ENCODE results near the gene MCC. TPM values are rescaled to one million over a fixed set of nuclear protein-coding genes. Genes with fewer than 3 reads are reported as not detected.

Gene MCC
- total RNA-seq, 2 experiments from 2014 or later, result 4.0 to 4.1 TPM

- no peaks in the 10 kb centered on the region for H3K27me3 Mint-ChIP-seq
- H3K9me3 Mint-ChIP-seq, result no peaks in the 10 kb centered on the region
- no peak for DNase-seq
- no peak overlapping the region for H3K27ac Mint-ChIP-seq
- ChIA-PET CTCF (interaction anchor here (0.5 to 2.9 kb wide), 8 partner anchors 14 to 335 kb away, joined by 3 to 51 read pairs (median 5); no protein-coding TSS in a partner anchor), POLR2A (no interaction called here)
- H3K4me3 Mint-ChIP-seq, result no peak overlapping the region
- no peaks in the 10 kb centered on the region for H3K36me3 Mint-ChIP-seq
- intact Hi-C loops (cut with micrococcal nuclease), result loop anchor here (1.0 to 5.0 kb wide), 4 partner anchors 36 to 778 kb away; no protein-coding TSS in a partner anchor
- H3K4me1 Mint-ChIP-seq (ENCODE audit: low read depth), result peaks cover 13% of the 10 kb centered on the region
Observed at GRCh38 chr5:113330533-113331208, 157.6 kb downstream of the MCC start.

DNA sequence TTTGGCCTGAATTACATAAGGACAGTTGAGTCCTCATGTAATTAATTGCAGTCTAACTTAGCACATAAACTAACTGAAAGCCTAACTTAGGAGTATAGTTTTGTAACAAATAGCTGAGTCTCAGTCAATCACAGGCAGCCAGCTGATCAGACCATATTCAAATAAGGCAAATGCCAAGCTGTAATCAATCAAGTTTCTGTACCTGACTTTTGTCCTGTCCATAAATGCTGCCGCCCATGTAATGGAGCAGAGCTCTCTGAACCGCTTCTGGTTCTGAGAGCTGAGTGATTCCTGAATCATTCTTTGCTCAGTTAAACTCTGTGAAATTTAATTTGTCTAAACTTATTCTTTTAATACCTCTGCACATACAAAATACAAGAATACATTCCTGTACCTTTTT lies 158.3 kb downstream of the MCC start:
- intact Hi-C loops (cut with micrococcal nuclease), result loop anchor here (1.0 to 5.0 kb wide), 4 partner anchors 35 to 778 kb away; no protein-coding TSS in a partner anchor

DNA sequence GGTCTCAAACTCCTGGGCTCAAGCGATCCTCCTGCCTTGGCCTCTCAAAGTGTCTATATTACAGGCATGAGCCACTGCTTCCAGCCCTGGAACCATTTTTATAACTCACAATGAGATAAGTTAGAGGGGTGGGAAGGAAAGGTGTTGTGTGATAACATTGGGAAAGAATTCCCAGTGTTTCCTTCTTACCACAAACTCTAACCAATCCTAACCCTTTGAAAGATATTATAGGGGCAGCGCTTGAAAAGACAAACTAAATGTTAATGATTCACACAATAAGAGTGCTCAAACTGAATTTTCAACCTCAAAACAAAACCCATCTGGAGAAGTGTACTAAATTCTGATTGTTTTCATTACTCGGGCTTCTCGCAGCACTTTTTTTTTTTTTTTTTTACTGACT lies 163.2 kb downstream of the MCC start:
- H3K36me3 Mint-ChIP-seq, result no peaks in the 10 kb centered on the region
- H3K4me3 Mint-ChIP-seq, result no peak overlapping the region
- no peak for DNase-seq
- ChIA-PET POLR2A (no interaction called here), CTCF (no interaction called here)
- H3K9me3 Mint-ChIP-seq, result no peaks in the 10 kb centered on the region
- no peak overlapping the region for H3K27ac Mint-ChIP-seq
- no peaks in the 10 kb centered on the region for H3K27me3 Mint-ChIP-seq
- intact Hi-C loops (cut with micrococcal nuclease), result no loop called here
- H3K4me1 Mint-ChIP-seq (ENCODE audit: low read depth), result peaks cover 2% of the 10 kb centered on the region

More for the DNA sequence above, 158.3 kb downstream of the MCC start:
- Mint-ChIP-seq H3K27ac (no peak overlapping the region), H3K27me3 (no peaks in the 10 kb centered on the region), H3K4me3 (no peak overlapping the region), H3K4me1 (ENCODE audit: low read depth) (peaks cover 12% of the 10 kb centered on the region), H3K9me3 (no peaks in the 10 kb centered on the region), H3K36me3 (no peaks in the 10 kb centered on the region)
- no peak for DNase-seq
- ChIA-PET POLR2A (no interaction called here), CTCF (interaction anchor here (0.7 to 2.9 kb wide), 8 partner anchors 14 to 334 kb away, joined by 3 to 51 read pairs (median 4); no protein-coding TSS in a partner anchor)

- CTCF ChIA-PET, result no interaction called here
- intact Hi-C loops (cut with micrococcal nuclease), result no loop called here
- POLR2A ChIA-PET, result no interaction called here
- H3K4me3 Mint-ChIP-seq, result no peak overlapping the region
- H3K9me3 Mint-ChIP-seq, result no peaks in the 10 kb centered on the region
- no peak for DNase-seq
- H3K27ac Mint-ChIP-seq, result no peak overlapping the region
- H3K4me1 Mint-ChIP-seq (ENCODE audit: low read depth), result no peaks in the 10 kb centered on the region
- no peaks in the 10 kb centered on the region for H3K27me3 Mint-ChIP-seq
- H3K36me3 Mint-ChIP-seq, result no peaks in the 10 kb centered on the region
Observed at GRCh38 chr5:113321276-113321675, 167.0 kb downstream of the MCC start.

- H3K4me3 Mint-ChIP-seq, result no peak overlapping the region
- H3K27ac Mint-ChIP-seq, result no peak overlapping the region
- no peaks in the 10 kb centered on the region for H3K4me1 Mint-ChIP-seq (ENCODE audit: low read depth)
- DNase-seq, result no peak
- H3K27me3 Mint-ChIP-seq, result no peaks in the 10 kb centered on the region
- intact Hi-C loops (cut with micrococcal nuclease), result no loop called here
- CTCF ChIA-PET, result no interaction called here
- POLR2A ChIA-PET, result no interaction called here
- no peaks in the 10 kb centered on the region for H3K9me3 Mint-ChIP-seq
- H3K36me3 Mint-ChIP-seq, result no peaks in the 10 kb centered on the region
Observed at GRCh38 chr5:113320273-113320780, 167.9 kb downstream of the MCC start.

GRCh38 chr5:113319256-113320053 lies 168.8 kb downstream of the MCC start:
- Mint-ChIP-seq H3K9me3 (no peaks in the 10 kb centered on the region), H3K4me3 (no peak overlapping the region), H3K36me3 (no peaks in the 10 kb centered on the region), H3K4me1 (ENCODE audit: low read depth) (no peaks in the 10 kb centered on the region), H3K27me3 (no peaks in the 10 kb centered on the region), H3K27ac (no peak overlapping the region)
- CTCF ChIA-PET, result interaction anchor here (0.7 kb wide), 1 partner anchor 353 kb away, joined by 3 read pairs; no protein-coding TSS in a partner anchor
- POLR2A ChIA-PET, result no interaction called here
- DNase-seq, result no peak
- intact Hi-C loops (cut with micrococcal nuclease), result no loop called here

GRCh38 chr5:113317636-113318035 lies 170.6 kb downstream of the MCC start:
- Mint-ChIP-seq H3K4me1 (ENCODE audit: low read depth) (no peaks in the 10 kb centered on the region), H3K4me3 (no peak overlapping the region), H3K9me3 (no peaks in the 10 kb centered on the region), H3K27ac (no peak overlapping the region), H3K27me3 (no peaks in the 10 kb centered on the region), H3K36me3 (no peaks in the 10 kb centered on the region)
- ChIA-PET POLR2A (no interaction called here), CTCF (interaction anchor here (1.0 kb wide), 1 partner anchor 16 kb away, joined by 3 read pairs; no protein-coding TSS in a partner anchor)
- no peak for DNase-seq
- intact Hi-C loops (cut with micrococcal nuclease), result no loop called here

DNA sequence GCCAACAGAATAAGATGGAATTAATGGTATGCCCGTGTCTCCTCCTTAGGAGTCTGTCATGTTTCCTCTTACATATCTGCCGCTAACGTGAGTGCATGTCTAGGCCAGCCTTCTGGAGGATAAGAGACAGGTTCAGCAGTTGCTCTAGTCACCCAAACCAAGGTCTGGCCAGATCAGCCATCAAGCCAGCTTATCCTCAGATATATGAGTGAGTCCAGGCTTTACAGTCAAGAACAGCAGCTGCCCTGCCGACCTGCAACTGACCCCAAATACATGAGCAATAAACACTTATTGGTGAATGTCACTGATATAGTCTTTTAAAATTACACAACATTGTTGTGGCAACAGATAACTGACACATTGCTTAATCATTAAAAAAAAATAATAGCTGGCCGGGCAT lies 177.0 kb downstream of the MCC start:
- Mint-ChIP-seq H3K9me3 (no peaks in the 10 kb centered on the region), H3K36me3 (no peaks in the 10 kb centered on the region), H3K4me1 (ENCODE audit: low read depth) (no peaks in the 10 kb centered on the region), H3K27me3 (peaks cover 4% of the 10 kb centered on the region), H3K4me3 (no peak overlapping the region), H3K27ac (no peak overlapping the region)
- intact Hi-C loops (cut with micrococcal nuclease), result no loop called here
- ChIA-PET CTCF (no interaction called here), POLR2A (no interaction called here)
- DNase-seq, result no peak

- H3K4me1 Mint-ChIP-seq (ENCODE audit: low read depth), result no peaks in the 10 kb centered on the region
- no peak for DNase-seq
- H3K9me3 Mint-ChIP-seq, result no peaks in the 10 kb centered on the region
- POLR2A ChIA-PET, result no interaction called here
- CTCF ChIA-PET, result no interaction called here
- H3K4me3 Mint-ChIP-seq, result no peak overlapping the region
- H3K36me3 Mint-ChIP-seq, result no peaks in the 10 kb centered on the region
- peaks cover 9% of the 10 kb centered on the region for H3K27me3 Mint-ChIP-seq
- no peak overlapping the region for H3K27ac Mint-ChIP-seq
- intact Hi-C loops (cut with micrococcal nuclease), result no loop called here
Observed at GRCh38 chr5:113302120-113302519, 186.1 kb downstream of the MCC start.

DNA sequence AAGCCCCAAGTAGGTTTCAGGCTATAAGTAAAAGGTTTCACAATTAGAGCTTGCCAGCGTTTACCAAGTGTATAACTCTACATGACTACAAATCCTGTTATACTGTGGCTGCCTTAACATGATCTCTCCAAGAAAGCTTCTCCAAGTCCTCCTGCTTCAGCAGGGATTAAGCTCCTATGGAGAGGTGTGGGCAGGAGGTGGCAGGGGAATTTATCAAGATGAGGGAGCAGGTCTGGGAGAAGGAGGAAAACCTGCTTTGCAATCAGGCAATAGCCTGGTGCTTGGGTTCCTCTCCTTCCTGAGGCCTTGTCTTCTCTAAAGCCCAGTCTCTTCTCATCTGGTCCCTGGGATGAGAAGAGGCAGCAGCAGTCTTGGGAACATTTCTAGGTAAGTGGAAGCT lies 188.7 kb downstream of the MCC start:
- Mint-ChIP-seq H3K9me3 (no peaks in the 10 kb centered on the region), H3K36me3 (no peaks in the 10 kb centered on the region), H3K27ac (no peak overlapping the region), H3K4me1 (ENCODE audit: low read depth) (peaks cover 3% of the 10 kb centered on the region), H3K27me3 (peaks cover 12% of the 10 kb centered on the region), H3K4me3 (no peak overlapping the region)
- ChIA-PET CTCF (no interaction called here), POLR2A (no interaction called here)
- no peak for DNase-seq
- intact Hi-C loops (cut with micrococcal nuclease), result loop anchor here (10.0 kb wide), 2 partner anchors 275 to 595 kb away; no protein-coding TSS in a partner anchor

DNA sequence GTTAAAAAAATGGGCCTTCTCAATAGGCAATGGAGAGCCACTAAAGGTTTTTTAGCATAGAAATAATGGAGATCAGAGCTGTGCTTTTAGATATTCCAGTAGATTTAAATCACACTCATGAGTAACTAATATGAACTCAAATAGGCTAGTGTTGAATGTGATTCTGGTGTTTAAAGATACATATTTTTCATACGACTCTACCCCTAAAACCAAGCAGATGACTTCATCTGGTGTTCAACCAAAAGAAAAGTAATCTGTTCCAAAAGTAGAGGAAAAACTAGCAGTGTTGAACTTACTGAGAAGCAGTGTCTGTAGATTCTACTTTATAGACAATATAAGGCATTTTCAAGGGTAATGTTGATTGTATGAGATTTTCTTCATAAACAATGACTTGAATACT lies 191.6 kb downstream of the MCC start:
- intact Hi-C loops (cut with micrococcal nuclease), result loop anchor here (10.0 kb wide), 2 partner anchors 272 to 592 kb away; no protein-coding TSS in a partner anchor
- H3K4me3 Mint-ChIP-seq, result no peak overlapping the region
- ChIA-PET POLR2A (no interaction called here), CTCF (interaction anchor here (2.2 kb wide), 1 partner anchor 301 kb away, joined by 8 read pairs; no protein-coding TSS in a partner anchor)
- H3K36me3 Mint-ChIP-seq, result no peaks in the 10 kb centered on the region
- no peak for DNase-seq
- peaks cover 14% of the 10 kb centered on the region for H3K4me1 Mint-ChIP-seq (ENCODE audit: low read depth)
- H3K27ac Mint-ChIP-seq, result no peak overlapping the region
- H3K9me3 Mint-ChIP-seq, result no peaks in the 10 kb centered on the region
- peaks cover 13% of the 10 kb centered on the region for H3K27me3 Mint-ChIP-seq

GRCh38 chr5:113295111-113295539 lies 193.1 kb downstream of the MCC start:
- Mint-ChIP-seq H3K27ac (no peak overlapping the region), H3K9me3 (no peaks in the 10 kb centered on the region), H3K27me3 (peaks cover 13% of the 10 kb centered on the region), H3K36me3 (no peaks in the 10 kb centered on the region), H3K4me1 (ENCODE audit: low read depth) (peaks cover 16% of the 10 kb centered on the region), H3K4me3 (peak overlapping the region; percentile 89)
- intact Hi-C loops (cut with micrococcal nuclease), result loop anchor here (2.0 to 10.0 kb wide), 4 partner anchors 36 to 590 kb away; partner anchors contain the start of gene YTHDC2
- ChIA-PET CTCF (interaction anchor here (0.6 to 2.4 kb wide), 6 partner anchors 8 to 319 kb away, joined by 3 to 20 read pairs (median 3); partner anchors contain the start of gene DCP2), POLR2A (interaction anchor here (1.0 to 1.7 kb wide), 2 partner anchors 16 to 244 kb away, joined by 3 to 6 read pairs; no protein-coding TSS in a partner anchor)
- no peak for DNase-seq

Measured in activated CD4-positive, alpha-beta memory T cell treated with anti-CD3 and anti-CD28 coated beads for 36 hours (primary cell).